HepG2 (cell line): ENCODE measurements around the gene ANK3. TPM values are rescaled to one million over a fixed set of nuclear protein-coding genes. Genes with fewer than 3 reads are reported as not detected.

Experiments
- ATAC-seq: fragments of 200-7000 bp; cut with Tn5 transposase; 3 replicates; pipeline ENCODE4 v1.9.1; 2020; ENCODE audit warnings: mild to moderate bottlenecking, moderate library complexity
- BruUV-seq: library from RNA; stranded (reverse); fragments of 400-500 nt; replicated peaks from 2 replicates; lab custom pipeline; 2021; lab: Mats Ljungman, UMichigan
- CTCF ChIA-PET: fragments of 300-600 bp; formaldehyde crosslinking; extraction: SDS; loops from one replicate; lab custom pipeline; 2021; ENCODE audit warnings: low total read pairs, inconsistent platforms, low intra/inter-chr PET ratio; lab: Yijun Ruan, JAX
- POLR2A ChIA-PET: fragments of 350-600 bp; sonication (Branson Sonifier 250); formaldehyde crosslinking; loops from one replicate; lab custom pipeline; 2020; ENCODE audit warnings: antibody characterized with exemption, inconsistent platforms; lab: Yijun Ruan, JAX
- DNase-seq: peaks from one replicate; pipeline ENCODE4 v3.0.0-alpha.2; 2015; ENCODE audit warnings: low spot score
- FAIRE-seq: peaks from 3 replicates; lab custom pipeline; 2011; peaks lifted over from hg19 to GRCh38; lab: Jason Lieb, UNC
- H2AFZ ChIP-seq: one replicate; pipeline ENCODE4 v1.6.1; 2011; ENCODE audit warnings: low read length, inconsistent platforms
- H3K27ac ChIP-seq: fragments of 300-600 bp; 3 replicates; pipeline ENCODE4 v1.8.0; 2011; ENCODE audit warnings: mixed run types, mild to moderate bottlenecking, mixed read lengths, low read length, inconsistent platforms; ENCODE audit not compliant: insufficient read depth; ENCODE audit errors: extremely low read length
- H3K27me3 ChIP-seq, 2 experiments: fragments of 200-600 bp in 1 of 2; 2 replicates in 1 of 2; 3 replicates in 1 of 2; pipeline versions ENCODE4 v1.6.0 to v1.8.0; 2011; ENCODE audit warnings: low read length in 2 of 2, mild to moderate bottlenecking in 2 of 2, moderate library complexity in 2 of 2, inconsistent platforms in 1 of 2; ENCODE audit not compliant: insufficient read depth in 2 of 2, control insufficient read depth in 1 of 2
- H3K36me3 ChIP-seq, 2 experiments: fragments of 200-600 bp in 1 of 2; replicated peaks in 1 of 2; 2 replicates in 1 of 2; 3 replicates in 1 of 2; pipeline versions ENCODE4 v1.5.1 to v1.8.0; 2011; ENCODE audit warnings: low read length in 2 of 2, inconsistent platforms in 1 of 2; ENCODE audit not compliant: insufficient read depth in 2 of 2, control insufficient read depth in 1 of 2
- H3K4me1 ChIP-seq: 2 replicates; pipeline ENCODE4 v1.5.1; 2012; ENCODE audit warnings: low read length, inconsistent platforms; ENCODE audit not compliant: insufficient read depth
- H3K4me2 ChIP-seq: 2 replicates; pipeline ENCODE4 v1.6.0; 2011; ENCODE audit warnings: low read depth, low read length, inconsistent platforms
- H3K4me3 ChIP-seq, 3 experiments: fragments of 200-600 bp in 1 of 3; sonication (generic), shearing (Covaris generic) in 1 of 3; replicated peaks in 1 of 3; 2 replicates each; pipeline ENCODE4 v1.5.1; 2011 to 2016; ENCODE audit warnings: low read length in 3 of 3, inconsistent platforms in 2 of 3, low read depth in 2 of 3, mild to moderate bottlenecking in 2 of 3, control low read depth in 1 of 3, mixed read lengths in 1 of 3; ENCODE audit not compliant: insufficient read depth in 1 of 3
- H3K79me2 ChIP-seq: one replicate; pipeline ENCODE4 v1.6.1; 2011; ENCODE audit warnings: low read length, inconsistent platforms; ENCODE audit not compliant: insufficient read depth
- H3K9ac ChIP-seq: 2 replicates; pipeline ENCODE4 v1.6.0; 2011; ENCODE audit warnings: mild to moderate bottlenecking, low read depth, low read length, inconsistent platforms; ENCODE audit not compliant: insufficient read depth
- H3K9me3 ChIP-seq: 2 replicates; pipeline ENCODE4 v1.5.1; 2012; ENCODE audit warnings: mild to moderate bottlenecking, low read length
- H4K20me1 ChIP-seq: 2 replicates; pipeline ENCODE4 v1.6.0; 2011; ENCODE audit warnings: inconsistent platforms, mild to moderate bottlenecking, low read length, moderate library complexity; ENCODE audit not compliant: insufficient read depth
- AKAP8 ChIP-seq: sonication (generic); formaldehyde crosslinking; IDR thresholded peaks from 2 replicates; pipeline ENCODE4 v1.5.1; 2020; ENCODE audit warnings: mild to moderate bottlenecking, missing genetic modification reagents
- CAMTA2 ChIP-seq: sonication (generic); formaldehyde crosslinking; IDR thresholded peaks from 2 replicates; pipeline ENCODE4 v1.4.0; 2020; ENCODE audit warnings: mild to moderate bottlenecking, missing genetic modification reagents, borderline replicate concordance
- GABPA ChIP-seq, 2 experiments: IDR thresholded peaks; 2 replicates each; pipeline ENCODE4 v1.6.1; 2011 to 2016; ENCODE audit warnings: low read depth in 2 of 2, low read length in 1 of 2, missing biosample characterization in 1 of 2, missing genetic modification characterization in 1 of 2
- HNRNPUL1 ChIP-seq: fragments of 200-400 bp; formaldehyde crosslinking; IDR thresholded peaks from 2 replicates; pipeline ENCODE4 v1.6.1; 2017; ENCODE audit warnings: low read depth, mild to moderate bottlenecking, low read length, moderate library complexity
- KDM3A ChIP-seq: IDR thresholded peaks from 2 replicates; pipeline ENCODE4 v1.6.1; 2018; ENCODE audit warnings: low read depth, missing compliant biosample characterization
- MIER2 ChIP-seq: IDR thresholded peaks from 2 replicates; pipeline ENCODE4 v1.6.1; 2016; ENCODE audit warnings: missing biosample characterization, missing genetic modification reagents
- MIXL1 ChIP-seq: IDR thresholded peaks from 2 replicates; pipeline ENCODE4 v1.6.1; 2016
- MXD3 ChIP-seq: IDR thresholded peaks from 2 replicates; pipeline ENCODE4 v1.6.1; 2016; ENCODE audit warnings: mild to moderate bottlenecking, missing biosample characterization, missing genetic modification reagents
- NFKBIZ ChIP-seq: IDR thresholded peaks from 2 replicates; pipeline ENCODE4 v1.6.1; 2018; ENCODE audit warnings: missing genetic modification reagents, missing compliant biosample characterization
- TARDBP ChIP-seq: sonication (generic); formaldehyde crosslinking; IDR thresholded peaks from 2 replicates; pipeline ENCODE4 v1.8.0; 2022; ENCODE audit warnings: mild to moderate bottlenecking, missing genetic modification reagents
- ZNF350 ChIP-seq: sonication (generic); formaldehyde crosslinking; IDR thresholded peaks from 2 replicates; pipeline ENCODE4 v1.4.0; 2020; ENCODE audit warnings: mild to moderate bottlenecking, low read depth, missing genetic modification reagents, borderline replicate concordance
- ZNF547 ChIP-seq: sonication (generic); formaldehyde crosslinking; IDR thresholded peaks from 2 replicates; pipeline ENCODE4 v1.5.1; 2020; ENCODE audit warnings: mild to moderate bottlenecking, missing genetic modification reagents
- WGBS: methylation state at CpG from one replicate; pipeline ENCODE4 v1.1.6; 2017; ENCODE audit warnings: low lambda C conversion rate; 5-methylcytosine and 5-hydroxymethylcytosine counted together
- in situ Hi-C: cut with HindIII; loops from 2 replicates; pipeline ENCODE4 v1.10.0; 2017; ENCODE audit warnings: low pct_unique_long_range_greater_than_20kb; ENCODE audit not compliant: extremely low pct_ligation_motif_present
- intact Hi-C: fragments of 100-400 bp; cut with micrococcal nuclease; formaldehyde crosslinking; loops from one replicate; pipeline ENCODE4 v1.10.0; 2022; ENCODE audit not compliant: unreplicated experiment
- polyA plus RNA-seq, 8 experiments: library from polyadenylated mRNA; depleted of rRNA in 3 of 8; stranded (reverse) in 7 of 8; unstranded in 1 of 8; fragments of >200 nt; fragmentation: Illumina TruSeq in 4 of 8; extraction: Trizol in 4 of 8; gene quantifications; 2 replicates each; pipeline versions ENCODE4 v1.2.1 to v1.2.3, GENCODE V29; 2011 to 2016; ENCODE audit warnings: low read depth in 4 of 8, missing spikeins in 1 of 8, mixed read lengths in 1 of 8; ENCODE audit not compliant: insufficient read depth in 1 of 8
- total RNA-seq, 5 experiments: library from RNA; depleted of rRNA; stranded (reverse); fragments of >200 nt; fragmentation: Illumina TruSeq; extraction: Trizol; gene quantifications; 2 replicates each; pipeline ENCODE4 v1.2.3, GENCODE V29; 2016; ENCODE audit warnings: low read depth in 1 of 5
- TF ChIP-seq, protein P1 (sequence below): sonication (generic); formaldehyde crosslinking; IDR thresholded peaks from 2 replicates; pipeline ENCODE4 v1.9.0; 2021; ENCODE audit warnings: mild to moderate bottlenecking, missing genetic modification reagents

Gene ANK3
- total and polyA plus RNA-seq, 2 of the 13 experiments (the other 11 are each of a cell fraction or from before 2014, with no cell fraction given): not detected

- TF ChIP-seq MXD3 (CRISPR knock-in tag) (no peak), MIXL1 (CRISPR knock-in tag) (no peak), MIER2 (CRISPR knock-in tag) (no peak), NFKBIZ (CRISPR knock-in tag) (no peak)
- TF ChIP-seq, all 625 proteins: peak for 0
Measured at GRCh38 chr10:60348982-60349381, 40.7 kb downstream of the ANK3 start (continued).

- H3K36me3 ChIP-seq: no peaks in the 10 kb centered on the region
- no peak overlapping the region for H3K27ac ChIP-seq
- H3K4me1 ChIP-seq: no peaks in the 10 kb centered on the region
- no peak for FAIRE-seq
- 93% methylated on average over 1 of the region's 1 CpG for WGBS
- no peaks in the 10 kb centered on the region for H3K27me3 ChIP-seq
- DNase-seq: no peak
- H3K9me3 ChIP-seq: no peaks in the 10 kb centered on the region
- H3K79me2 ChIP-seq: no peaks in the 10 kb centered on the region
- no peak overlapping the region for H3K4me2 ChIP-seq
- no peak overlapping the region for H3K4me3 ChIP-seq
- CTCF ChIA-PET: no interaction called here
- ATAC-seq: no peak
- H2AFZ ChIP-seq: no peak overlapping the region
- H4K20me1 ChIP-seq: no peaks in the 10 kb centered on the region
- intact Hi-C loops: no loop called here
- in situ Hi-C loops: no loop called here
- no TSS peak for BruUV-seq
- POLR2A ChIA-PET: no interaction called here
- H3K9ac ChIP-seq: no peak overlapping the region
- TF ChIP-seq ZNF547 (CRISPR knock-in tag): no peak
- TF ChIP-seq KDM3A (CRISPR knock-in tag): no peak
- TF ChIP-seq AKAP8 (CRISPR knock-in tag): no peak
- TF ChIP-seq GABPA (IDR thresholded peaks at IDR 0.05; ENCODE audit: low read depth, low read length): no peak
- no peak for TF ChIP-seq GABPA (CRISPR knock-in tag; IDR thresholded peaks at IDR 0.05; ENCODE audit: low read depth)
- no peak for TF ChIP-seq HNRNPUL1
- no peak for TF ChIP-seq TARDBP (CRISPR knock-in tag)
- TF ChIP-seq, protein P1, sequence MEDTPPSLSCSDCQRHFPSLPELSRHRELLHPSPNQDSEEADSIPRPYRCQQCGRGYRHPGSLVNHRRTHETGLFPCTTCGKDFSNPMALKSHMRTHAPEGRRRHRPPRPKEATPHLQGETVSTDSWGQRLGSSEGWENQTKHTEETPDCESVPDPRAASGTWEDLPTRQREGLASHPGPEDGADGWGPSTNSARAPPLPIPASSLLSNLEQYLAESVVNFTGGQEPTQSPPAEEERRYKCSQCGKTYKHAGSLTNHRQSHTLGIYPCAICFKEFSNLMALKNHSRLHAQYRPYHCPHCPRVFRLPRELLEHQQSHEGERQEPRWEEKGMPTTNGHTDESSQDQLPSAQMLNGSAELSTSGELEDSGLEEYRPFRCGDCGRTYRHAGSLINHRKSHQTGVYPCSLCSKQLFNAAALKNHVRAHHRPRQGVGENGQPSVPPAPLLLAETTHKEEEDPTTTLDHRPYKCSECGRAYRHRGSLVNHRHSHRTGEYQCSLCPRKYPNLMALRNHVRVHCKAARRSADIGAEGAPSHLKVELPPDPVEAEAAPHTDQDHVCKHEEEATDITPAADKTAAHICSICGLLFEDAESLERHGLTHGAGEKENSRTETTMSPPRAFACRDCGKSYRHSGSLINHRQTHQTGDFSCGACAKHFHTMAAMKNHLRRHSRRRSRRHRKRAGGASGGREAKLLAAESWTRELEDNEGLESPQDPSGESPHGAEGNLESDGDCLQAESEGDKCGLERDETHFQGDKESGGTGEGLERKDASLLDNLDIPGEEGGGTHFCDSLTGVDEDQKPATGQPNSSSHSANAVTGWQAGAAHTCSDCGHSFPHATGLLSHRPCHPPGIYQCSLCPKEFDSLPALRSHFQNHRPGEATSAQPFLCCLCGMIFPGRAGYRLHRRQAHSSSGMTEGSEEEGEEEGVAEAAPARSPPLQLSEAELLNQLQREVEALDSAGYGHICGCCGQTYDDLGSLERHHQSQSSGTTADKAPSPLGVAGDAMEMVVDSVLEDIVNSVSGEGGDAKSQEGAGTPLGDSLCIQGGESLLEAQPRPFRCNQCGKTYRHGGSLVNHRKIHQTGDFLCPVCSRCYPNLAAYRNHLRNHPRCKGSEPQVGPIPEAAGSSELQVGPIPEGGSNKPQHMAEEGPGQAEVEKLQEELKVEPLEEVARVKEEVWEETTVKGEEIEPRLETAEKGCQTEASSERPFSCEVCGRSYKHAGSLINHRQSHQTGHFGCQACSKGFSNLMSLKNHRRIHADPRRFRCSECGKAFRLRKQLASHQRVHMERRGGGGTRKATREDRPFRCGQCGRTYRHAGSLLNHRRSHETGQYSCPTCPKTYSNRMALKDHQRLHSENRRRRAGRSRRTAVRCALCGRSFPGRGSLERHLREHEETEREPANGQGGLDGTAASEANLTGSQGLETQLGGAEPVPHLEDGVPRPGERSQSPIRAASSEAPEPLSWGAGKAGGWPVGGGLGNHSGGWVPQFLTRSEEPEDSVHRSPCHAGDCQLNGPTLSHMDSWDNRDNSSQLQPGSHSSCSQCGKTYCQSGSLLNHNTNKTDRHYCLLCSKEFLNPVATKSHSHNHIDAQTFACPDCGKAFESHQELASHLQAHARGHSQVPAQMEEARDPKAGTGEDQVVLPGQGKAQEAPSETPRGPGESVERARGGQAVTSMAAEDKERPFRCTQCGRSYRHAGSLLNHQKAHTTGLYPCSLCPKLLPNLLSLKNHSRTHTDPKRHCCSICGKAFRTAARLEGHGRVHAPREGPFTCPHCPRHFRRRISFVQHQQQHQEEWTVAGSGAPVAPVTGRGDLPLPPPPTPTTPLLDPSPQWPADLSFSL (CRISPR knock-in tag): no peak
- TF ChIP-seq CAMTA2: no peak
- TF ChIP-seq ZNF350 (CRISPR knock-in tag): no peak
Measured at GRCh38 chr10:60347270-60347669, 42.4 kb downstream of the ANK3 start.
